Suprapubic skin (tissue), 4 donors: ENCODE measurements around the gene TMEM60.

ENCODE experiments used
- CTCF ChIP-seq, 2 donors: fragments of 200-600 bp in 1 of 2; fragments of 450-650 bp in 1 of 2; sonication (generic) in 1 of 2; IDR thresholded peaks; one replicate each; pipeline ENCODE4 v1.5.1; 2016 to 2019; ENCODE audit warnings: antibody characterized with exemption in 2 of 2, mild to moderate bottlenecking in 1 of 2, moderate library complexity in 1 of 2
- EP300 ChIP-seq: sonication (generic); formaldehyde crosslinking; IDR thresholded peaks from one replicate; pipeline ENCODE4 v1.6.1; 2017; ENCODE audit warnings: antibody characterized with exemption
- POLR2A ChIP-seq, 2 donors: fragments of 450-650 bp; IDR thresholded peaks; one replicate each; pipeline ENCODE4 v1.6.1; 2017; ENCODE audit warnings: antibody characterized with exemption in 2 of 2, mild to moderate bottlenecking in 2 of 2, moderate library complexity in 2 of 2
- POLR2AphosphoS5 ChIP-seq, 3 donors: sonication (generic); formaldehyde crosslinking; IDR thresholded peaks; one replicate each; pipeline ENCODE4 v1.6.1; 2017; ENCODE audit warnings: antibody characterized with exemption in 3 of 3

GRCh38 chr7:77752016-77752415 lies 46.2 kb downstream of the TMEM60 start:
- TF ChIP-seq CTCF (IDR thresholded peaks at IDR 0.05) (no peak), POLR2A (IDR thresholded peaks at IDR 0.05) (no peak), EP300 (no peak), POLR2AphosphoS5 (IDR thresholded peaks at IDR 0.05) (no peak)
